Measurements from ENCODE around the gene DNAJC1.

Gene DNAJC1

DNA sequence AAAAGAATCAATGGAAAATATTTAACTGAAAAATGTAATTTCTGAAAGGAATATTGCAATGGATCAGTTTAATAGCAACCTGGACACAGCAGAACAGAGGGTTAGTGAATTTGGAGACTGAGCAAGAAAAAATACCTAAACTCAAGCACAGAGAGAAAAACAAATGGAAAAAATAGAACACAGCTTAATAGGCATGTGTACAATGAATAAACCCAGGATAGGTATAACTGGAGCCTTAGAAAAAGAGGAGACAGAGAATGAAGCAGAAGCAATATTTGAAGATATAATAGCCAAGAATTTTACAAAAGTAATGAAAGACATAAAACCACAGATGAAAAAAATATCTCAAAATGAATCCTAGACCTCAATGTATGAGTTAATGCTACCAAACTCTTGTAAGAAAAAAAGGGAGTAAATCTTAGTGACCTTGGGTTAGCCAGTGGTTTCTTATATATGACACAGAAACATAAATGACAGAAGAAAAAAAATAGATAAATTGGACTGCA is 2.9 kb upstream of the DNAJC1 start:
- DNase-seq (ENCODE audit: low read depth) = no peak

DNA sequence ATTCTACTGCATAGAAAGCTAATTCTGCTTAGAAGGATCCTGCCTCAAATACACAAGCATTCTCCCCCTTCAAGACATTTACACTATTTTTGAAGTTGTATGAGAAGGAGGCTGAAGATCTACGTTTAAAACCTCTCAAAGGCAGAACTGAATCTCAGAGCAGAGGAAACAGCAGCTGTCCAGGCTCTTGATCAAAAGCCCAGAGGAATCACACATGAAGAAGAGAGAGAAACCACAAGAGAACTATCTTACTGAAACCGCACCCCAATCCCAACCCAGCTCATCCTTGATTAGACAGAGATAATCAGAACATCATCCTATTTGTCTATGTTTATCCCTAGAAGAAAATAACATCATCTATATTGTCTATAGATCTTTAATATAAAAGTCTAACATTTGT is 2.2 kb upstream of the DNAJC1 start:
- no peak for DNase-seq (ENCODE audit: low read depth)

DNA sequence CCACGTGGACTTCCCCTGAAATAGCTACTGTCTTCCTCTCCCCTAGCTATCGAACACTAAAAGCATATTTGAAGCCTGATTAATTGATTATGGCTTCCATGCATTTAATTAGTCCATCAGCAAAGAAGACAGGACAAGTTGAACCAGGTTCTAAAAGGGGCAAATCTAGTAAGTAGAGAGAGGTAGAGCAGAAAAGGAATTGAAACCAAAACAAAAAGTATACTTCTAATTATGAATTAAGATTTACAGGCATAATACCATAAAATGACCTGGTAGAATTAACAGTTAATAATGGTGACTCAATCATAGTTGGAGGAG is 393 bp upstream of the DNAJC1 start:
- DNase-seq (ENCODE audit: low read depth) = no peak

DNA sequence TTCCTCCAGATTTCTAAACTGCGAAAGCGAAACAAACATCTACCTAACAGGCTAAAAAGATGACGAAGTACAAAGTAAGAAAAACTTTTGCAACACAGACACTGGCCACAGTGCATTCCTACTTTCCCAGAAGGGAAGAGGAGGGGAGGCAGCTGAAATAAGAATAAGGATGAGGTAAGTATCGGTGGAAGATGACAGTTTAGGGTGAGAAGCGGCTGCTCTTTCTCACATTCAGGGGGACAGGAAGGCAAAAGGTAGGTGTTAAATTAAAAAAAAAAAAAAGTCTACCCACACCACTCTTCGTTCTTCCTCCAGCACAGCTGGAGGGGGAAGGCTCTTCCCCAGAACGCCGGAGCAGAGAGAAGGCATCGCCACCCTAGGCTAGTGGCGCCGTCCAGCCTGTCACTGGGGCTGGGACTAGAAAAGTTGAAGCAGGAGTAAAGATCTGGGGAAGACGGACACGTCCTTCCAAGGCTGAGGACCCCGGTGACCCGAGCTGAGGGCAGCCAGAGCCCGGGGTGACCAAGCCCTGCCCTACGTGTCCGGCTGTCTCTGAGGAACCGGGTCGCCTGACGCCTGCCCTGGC is 846 bp downstream of the DNAJC1 start:
- DNase-seq (ENCODE audit: low read depth) = peak; percentile 15

DNA sequence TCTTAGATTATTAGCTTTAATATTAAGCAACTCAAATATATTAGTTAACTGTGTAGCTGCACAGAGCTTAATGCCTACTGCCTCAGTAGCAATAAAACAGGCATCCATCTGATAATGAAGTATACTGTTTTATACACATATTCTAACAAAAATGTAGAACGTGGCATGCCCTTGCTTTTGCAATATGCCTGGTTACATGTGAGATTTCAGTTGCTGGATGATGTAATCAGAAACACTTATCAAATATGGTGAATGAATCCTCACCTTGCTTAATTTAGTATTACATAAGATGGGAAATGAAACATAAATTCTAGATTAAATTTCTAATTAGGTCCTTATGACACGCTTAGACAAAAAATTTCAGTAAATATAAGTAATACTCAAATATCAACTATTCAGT is 8.0 kb downstream of the DNAJC1 start:
- DNase-seq (ENCODE audit: low read depth) = no peak

DNA sequence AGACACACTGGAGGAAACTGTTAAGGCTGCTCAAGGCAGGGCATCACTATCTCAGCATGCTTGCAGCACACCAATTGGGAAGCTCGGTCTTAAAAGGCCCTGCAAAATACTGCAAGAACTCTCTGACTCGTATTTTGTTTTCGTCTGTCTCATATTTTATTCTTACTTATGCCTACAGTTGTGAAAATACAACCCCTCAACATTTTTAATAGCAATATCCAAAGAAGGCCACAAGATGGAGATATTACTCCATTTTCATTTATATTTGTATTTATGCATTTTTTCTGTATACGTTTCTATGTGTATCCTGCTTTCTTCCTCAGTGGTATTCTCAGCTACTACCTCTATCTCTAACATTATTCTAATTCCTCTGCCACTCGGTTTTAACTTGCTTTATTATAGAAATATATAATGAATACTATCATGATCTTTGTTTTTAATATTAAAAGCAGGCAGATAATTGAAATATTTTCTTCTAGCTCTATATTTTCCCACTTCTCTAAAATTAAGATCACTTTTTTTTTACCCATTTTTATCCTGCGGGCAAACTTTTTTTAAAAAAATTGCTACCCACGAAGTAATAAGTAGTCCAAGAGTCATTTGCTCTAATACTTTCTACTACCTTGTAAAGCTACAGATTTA is 10.0 kb downstream of the DNAJC1 start:
- DNase-seq (ENCODE audit: low read depth) = no peak

DNA sequence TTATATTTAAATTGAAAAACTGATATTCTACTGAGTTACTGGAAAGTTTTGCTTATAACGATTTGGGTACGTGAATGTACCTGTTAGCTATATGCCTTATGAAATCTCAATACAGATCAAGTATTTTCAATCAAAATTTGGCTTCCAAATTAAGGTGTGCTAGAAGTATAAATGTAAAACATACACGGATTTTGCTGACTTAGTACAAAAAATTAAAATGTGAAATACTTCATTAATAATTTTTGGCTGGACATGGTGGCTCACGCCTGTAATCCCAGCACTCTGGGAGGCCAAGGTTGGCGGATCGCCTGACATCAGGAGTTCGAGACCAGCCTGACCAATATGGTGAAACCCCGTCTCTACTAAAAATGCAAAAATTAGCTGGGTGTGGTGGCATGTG is 11.7 kb downstream of the DNAJC1 start:
- no peak for DNase-seq (ENCODE audit: low read depth)

DNA sequence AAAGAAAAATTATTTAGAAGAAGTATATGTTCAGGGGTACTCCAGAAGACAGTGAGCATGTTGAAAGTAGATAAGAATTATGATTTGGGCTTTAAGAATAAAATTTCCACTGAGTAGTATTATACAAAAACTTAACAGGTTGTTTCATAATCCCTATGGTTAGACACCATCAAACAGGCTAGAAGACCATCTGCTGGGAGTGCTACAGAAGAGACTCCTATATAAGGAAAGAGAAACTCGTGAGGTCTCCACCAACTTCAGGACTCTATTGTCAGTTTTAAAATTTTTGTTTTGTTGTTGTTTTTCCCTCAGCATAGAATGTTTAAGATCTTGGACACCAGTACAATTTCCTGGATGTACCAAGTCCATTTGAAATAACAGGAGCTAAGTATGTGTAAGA is 13.1 kb downstream of the DNAJC1 start:
- no peak for DNase-seq (ENCODE audit: low read depth)

DNA sequence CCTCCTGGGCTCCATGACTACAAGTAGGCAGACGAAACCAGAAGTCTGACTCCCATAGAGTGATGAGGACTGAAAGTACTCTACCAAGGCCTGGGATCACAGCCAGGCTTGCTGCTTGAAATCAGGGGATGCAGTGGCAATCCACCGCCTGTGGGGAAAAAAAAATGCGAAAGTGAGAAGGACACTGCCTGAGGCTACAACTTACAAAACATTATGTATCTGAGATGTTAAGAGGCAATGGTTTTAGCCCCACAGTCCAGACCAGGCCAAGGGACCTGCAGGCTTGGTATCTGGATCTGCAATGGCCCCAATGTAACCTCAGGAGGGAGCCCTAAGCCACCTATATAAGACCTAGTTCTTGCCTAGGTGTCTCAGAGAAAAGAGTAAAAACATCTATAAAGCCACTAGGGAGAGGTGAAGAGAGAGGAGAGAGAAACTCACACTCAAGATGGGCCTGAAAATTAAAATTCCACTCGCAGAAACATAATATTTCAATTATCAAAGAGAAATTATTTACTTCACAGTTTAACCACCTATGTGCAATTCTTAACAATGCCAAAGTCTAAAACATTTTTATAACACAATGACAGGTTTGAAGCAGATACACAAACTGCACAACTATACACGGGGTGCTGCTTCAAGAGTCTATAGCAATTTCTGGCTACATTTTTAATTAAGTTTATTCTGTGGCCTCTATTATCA is 13.9 kb downstream of the DNAJC1 start:
- DNase-seq (ENCODE audit: low read depth) = no peak

DNA sequence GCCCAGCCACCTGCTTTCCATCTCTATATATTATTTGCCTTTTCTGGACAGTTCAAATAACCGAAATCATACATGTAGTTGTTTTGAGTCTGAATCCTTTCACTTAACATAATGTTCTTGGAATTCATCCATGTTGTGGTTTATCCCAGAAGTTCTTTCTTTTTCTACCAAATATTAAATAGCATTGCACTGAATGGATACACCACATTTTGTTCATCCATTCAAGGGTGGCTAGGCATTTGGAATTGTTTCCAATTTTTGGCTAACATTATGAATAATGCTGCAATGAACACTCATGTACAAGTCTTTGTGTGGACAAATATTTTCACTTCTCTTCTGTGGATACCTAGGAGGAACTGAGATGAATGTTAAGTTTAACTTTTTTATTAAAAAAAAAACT is 18.0 kb downstream of the DNAJC1 start:
- no peak for DNase-seq (ENCODE audit: low read depth)

DNA sequence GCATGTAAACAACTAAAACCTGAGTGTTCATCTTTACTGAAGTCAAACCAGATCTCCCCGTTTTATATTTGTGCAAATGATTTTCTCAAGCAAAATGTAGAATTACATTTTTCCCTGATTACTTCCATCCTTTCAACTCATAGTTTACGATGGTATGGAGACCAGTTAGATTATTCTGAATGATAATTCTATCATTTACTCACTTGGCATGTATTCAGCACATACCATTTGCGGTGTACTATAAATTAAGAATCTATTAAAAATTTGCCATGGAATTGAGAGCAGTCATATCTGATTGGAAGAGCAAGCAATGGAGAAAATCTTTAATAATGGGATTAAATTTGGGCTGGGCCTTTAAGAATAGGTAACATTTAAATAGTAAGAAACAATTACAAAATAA is 22.4 kb downstream of the DNAJC1 start:
- no peak for DNase-seq (ENCODE audit: low read depth)

DNA sequence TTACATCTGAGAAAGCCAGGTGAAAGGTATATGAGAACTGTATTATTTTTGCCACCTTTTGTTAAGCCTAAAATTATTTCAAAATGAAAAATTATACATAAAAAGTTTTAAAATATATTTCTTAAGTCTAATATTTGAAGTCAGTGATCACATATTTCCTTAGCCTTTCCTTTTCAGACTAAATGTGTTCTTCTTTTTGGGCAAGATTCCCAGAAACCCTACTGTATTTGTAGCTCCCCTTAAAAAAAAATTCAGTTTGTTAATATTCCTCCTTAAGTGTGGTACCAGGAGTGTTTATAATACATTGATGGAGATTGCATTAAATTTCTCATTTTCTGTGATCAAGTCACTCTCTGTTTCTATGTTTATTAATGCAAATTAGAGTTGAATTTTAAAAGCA is 22.8 kb downstream of the DNAJC1 start:
- DNase-seq (ENCODE audit: low read depth) = no peak

DNA sequence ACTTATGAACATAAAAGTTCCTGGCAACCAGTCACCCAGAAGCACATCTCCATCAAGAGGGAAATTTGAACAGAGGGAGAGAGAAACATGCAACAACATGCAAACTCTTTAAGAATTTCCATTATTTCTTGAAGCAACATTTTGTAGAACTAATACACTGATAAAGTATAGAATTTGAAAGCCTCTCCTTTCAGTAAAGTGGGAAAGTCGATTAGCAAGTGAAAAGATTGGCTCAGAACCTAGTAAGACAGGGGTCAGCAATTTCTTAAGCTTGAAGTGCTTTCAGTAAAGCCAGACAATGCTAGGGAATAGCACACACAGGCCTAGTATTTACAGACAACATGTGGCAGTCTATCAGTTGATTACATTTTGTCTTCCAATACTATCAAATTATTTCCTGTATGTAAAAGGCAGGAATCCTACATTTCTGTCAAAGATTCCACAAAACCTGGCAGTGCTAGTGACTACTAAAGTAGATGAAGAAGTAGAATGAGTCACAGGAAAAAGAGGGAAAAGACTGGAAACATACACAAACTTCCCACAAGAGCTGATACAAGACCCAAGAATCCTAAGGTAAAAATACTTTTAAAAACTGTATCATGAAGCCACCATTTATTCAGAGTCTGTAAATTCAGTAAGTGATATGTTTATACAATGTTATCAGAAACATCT is 25.2 kb downstream of the DNAJC1 start:
- DNase-seq (ENCODE audit: low read depth) = no peak

DNA sequence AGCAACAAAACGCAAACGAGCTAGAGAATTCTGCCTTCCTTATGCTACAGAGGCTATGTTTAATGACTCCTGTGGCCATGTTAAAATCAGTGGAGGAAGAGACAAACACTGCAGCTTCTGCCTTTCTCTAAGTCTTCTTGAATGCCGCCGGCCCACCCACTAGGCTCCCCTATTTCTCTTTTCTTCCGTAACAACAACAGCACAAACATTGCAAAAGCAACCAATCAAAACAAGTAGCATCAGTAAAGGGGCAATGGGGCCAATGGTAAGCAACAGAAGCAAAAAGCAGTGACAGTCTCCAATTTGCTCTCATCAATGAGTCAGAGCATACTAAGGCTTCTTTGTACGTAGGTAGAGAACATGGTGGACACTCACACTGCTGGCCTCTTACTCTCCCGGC is 26.8 kb downstream of the DNAJC1 start:
- DNase-seq (ENCODE audit: low read depth) = no peak

DNA sequence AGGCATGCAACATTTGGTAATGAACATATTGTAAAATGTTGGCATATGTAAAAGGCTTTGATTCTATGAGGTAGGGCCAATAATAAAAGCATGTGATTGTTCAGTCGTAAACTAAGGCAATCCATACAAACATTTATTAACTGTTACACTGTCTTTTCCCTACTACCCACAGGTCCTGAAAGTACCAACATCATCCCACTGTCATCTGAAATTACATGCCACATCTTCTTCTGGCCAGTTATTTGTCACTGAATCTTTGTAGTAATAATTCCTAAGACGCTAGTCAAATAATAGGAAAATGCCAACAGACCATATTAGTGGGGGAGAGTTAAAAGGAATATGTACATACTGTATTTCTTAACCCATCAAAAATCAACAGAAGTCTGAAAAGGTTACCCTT is 27.2 kb downstream of the DNAJC1 start:
- no peak for DNase-seq (ENCODE audit: low read depth)

DNA sequence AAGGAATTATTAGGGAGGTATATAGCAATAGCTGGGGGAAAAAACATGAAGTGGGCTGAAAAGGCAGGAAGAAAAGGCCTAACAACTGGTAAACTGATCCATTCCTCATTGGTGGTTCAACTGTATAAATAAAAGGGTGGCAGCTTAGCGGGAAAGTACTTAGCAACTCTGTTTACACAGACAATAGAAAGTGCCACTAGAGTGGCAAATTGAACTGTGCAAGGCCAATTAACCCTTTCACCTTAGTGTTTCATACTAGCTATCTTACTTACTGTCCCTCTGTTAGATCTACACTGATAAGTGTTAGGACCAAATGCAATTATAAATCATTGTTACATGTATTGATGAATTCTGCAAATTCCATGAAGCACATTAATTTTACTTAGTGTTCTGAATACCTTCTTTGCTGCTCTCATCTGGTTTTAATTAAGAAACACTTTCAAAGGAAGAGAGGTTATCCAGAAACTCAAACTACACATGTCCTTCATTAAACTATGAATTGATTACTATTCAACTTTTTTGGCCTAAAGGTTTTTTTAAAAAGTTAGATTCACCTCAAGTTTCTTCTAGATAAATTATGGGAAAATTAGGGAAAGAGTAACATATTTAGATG is 28.0 kb downstream of the DNAJC1 start:
- DNase-seq (ENCODE audit: low read depth) = no peak

DNA sequence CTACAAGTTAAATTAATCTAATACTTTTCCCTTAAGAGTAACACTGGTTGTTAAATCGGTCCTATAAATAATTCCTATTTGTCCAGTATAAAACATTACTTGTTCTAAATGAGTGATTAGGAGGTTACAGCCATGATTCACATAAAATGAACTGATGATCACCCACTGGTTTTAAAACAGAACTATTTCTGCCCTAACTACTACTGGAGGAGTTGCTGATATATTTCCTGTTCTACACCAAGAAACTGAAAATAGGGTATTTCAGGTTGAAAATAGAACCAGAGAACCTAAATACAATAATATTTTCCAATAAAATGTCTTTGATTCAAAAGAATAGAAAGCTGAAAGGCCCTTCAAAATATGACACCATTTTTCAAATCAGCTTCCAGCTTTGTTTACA is 30.9 kb downstream of the DNAJC1 start:
- DNase-seq (ENCODE audit: low read depth) = no peak

DNA sequence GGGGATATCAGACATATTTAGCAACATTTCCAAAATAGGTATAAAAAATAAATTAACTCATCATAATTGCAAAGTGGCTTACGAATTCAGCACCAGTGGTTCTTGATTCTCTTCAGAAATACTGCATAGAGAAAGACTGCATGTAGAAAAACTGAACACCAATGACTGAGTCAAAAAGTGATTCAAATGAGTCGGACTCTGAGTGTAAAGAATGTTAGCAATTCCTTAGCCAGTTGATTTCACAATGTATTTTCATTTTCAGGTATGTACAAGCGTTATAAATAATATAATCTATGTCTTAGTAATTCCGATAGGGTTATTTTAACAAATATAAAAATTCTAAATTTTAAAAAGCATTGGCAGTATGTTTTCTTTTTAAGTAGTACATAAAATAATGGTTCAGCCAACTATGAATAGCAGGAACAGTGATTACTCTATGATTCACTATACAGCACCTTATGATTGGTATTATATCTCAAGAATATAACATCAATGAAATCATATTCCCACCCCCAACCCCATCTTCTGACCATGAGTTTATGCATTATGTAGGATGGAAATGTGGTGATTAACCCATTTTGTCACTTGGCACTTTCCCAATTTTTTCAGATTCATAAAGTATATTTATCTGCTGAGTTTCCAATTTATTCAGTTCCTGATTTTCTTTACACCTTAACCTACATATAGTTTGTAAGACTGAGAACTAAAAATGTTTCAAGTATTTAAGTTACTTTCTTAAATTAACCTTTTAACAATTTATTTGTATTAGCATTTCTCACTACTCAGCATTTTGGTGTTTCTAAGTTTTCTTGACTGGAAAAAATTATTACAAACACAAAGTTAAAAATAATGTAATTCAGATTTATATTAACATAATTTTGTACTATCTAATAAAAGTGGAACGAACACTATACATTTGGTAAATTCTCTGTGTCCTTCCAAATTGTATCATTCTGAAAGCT is 33.9 kb downstream of the DNAJC1 start:
- DNase-seq (ENCODE audit: low read depth) = no peak

DNA sequence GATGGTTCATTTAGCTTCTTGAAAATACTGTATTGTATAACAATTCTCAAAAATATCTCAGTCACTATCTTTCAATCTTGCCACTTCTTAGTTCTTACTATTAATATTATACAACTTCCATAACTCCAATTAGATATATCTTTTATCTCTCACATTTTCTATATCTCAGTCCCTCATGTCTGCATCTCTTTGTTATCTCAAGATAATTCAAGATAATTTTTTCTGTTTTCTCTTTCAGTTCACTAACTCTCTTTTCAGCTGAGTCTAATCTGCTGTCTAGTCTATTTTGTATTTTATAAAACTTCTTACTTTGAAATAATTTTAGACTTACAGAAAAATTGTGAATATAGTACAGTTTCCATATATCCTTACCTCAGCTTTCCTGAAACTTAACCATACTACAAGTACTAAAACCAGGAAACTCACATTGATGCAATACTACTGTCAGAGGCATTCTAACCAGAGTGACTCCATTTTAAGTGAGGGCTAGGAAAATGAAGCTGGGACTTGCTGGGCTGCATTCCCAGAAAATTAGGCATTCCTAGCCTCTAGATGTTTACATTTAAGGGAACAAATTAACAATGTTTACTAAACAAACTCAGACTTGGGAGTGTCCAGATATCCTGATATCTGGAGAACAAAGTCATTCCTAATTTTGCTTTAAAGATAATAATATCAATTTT is 38.4 kb downstream of the DNAJC1 start:
- no peak for DNase-seq (ENCODE audit: low read depth)

DNA sequence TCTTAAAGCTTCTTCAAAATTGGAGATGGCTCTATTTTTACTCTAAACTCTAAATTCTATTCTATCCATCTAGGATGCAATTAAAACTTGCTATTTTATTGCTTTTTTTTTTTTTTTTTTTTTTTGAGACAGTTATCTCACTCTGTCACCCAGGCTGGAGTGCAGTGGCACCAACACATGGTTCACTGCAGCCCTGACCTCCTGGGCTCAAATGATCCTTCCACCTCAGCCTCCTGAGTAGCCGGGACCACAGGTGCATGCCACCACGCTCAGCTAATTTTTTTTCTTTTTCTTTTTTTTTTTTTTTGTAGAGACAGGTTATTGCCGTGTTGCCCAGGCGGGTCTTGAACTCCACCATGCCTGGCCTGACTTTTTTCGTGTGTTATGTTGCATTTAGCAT is 41.2 kb downstream of the DNAJC1 start:
- no peak for DNase-seq (ENCODE audit: low read depth)

DNA sequence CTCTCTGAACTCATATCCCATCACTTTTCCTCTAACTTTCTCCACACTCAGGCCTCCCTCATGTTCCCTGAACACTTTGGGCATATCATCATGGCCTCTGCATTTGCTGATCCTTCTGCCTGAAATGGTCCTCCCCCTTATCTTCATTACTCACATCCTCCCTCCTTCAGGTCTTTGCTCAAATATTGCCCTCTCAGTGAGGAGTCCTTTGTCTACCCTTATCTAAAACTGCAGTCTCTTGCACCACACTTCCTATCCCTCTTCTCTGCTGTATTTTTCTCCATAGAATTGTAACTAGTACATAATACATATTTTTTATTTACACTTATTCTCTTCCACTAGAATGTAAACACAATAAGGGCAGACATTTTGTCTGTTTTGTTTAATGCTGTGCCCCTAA is 41.7 kb downstream of the DNAJC1 start:
- DNase-seq (ENCODE audit: low read depth) = no peak
